HL-60 (cell line): Measurements from ENCODE around the gene ABHD4.

Source experiments
- DNase-seq, 2 experiments: peaks; one replicate each; pipeline ENCODE4 v3.0.0-alpha.2; 2010 to 2020; ENCODE audit warnings: low read depth in 1 of 2, low spot score in 1 of 2
- H3K27ac ChIP-seq: fragments of 250-450 bp; sonication (Bioruptor Pico); replicated peaks from 2 replicates; pipeline ENCODE4 v1.5.1; 2020; ENCODE audit warnings: mild to moderate bottlenecking, moderate library complexity
- H3K27me3 ChIP-seq: fragments of 250-450 bp; sonication (Bioruptor Pico); 2 replicates; pipeline ENCODE4 v1.5.1; 2021; ENCODE audit warnings: mild to moderate bottlenecking, moderate library complexity; ENCODE audit not compliant: insufficient read depth, poor library complexity, severe bottlenecking
- H3K4me3 ChIP-seq: replicated peaks from 2 replicates; pipeline ENCODE4 v1.5.1; 2011; ENCODE audit warnings: mild to moderate bottlenecking, control low read depth, low read length; ENCODE audit not compliant: insufficient read depth
- CTCF ChIP-seq: IDR thresholded peaks from one replicate; pipeline ENCODE4 v1.5.1; 2011; ENCODE audit warnings: low read length, control low read depth, inconsistent platforms; ENCODE audit not compliant: insufficient read depth
- GABPA ChIP-seq: IDR thresholded peaks from 2 replicates; pipeline ENCODE4 v1.6.1; 2012; ENCODE audit warnings: low read depth
- POLR2AphosphoS5 ChIP-seq: IDR thresholded peaks from 2 replicates; pipeline ENCODE4 v1.6.1; 2012; ENCODE audit warnings: low read depth
- SPI1 ChIP-seq: IDR thresholded peaks from 2 replicates; pipeline ENCODE4 v1.6.1; 2012; ENCODE audit warnings: low read depth, mild to moderate bottlenecking, borderline replicate concordance
- long read RNA-seq: library from polyadenylated mRNA; unstranded; transcript quantifications from one replicate; pipeline ENCODE4 v2.0.0, GENCODE V29; 2020
- TF ChIP-seq, protein P1 (sequence below): IDR thresholded peaks from 2 replicates; pipeline ENCODE4 v1.6.1; 2012; ENCODE audit warnings: low read depth; ENCODE audit not compliant: insufficient replicate concordance

ABHD4 gene, protein sequence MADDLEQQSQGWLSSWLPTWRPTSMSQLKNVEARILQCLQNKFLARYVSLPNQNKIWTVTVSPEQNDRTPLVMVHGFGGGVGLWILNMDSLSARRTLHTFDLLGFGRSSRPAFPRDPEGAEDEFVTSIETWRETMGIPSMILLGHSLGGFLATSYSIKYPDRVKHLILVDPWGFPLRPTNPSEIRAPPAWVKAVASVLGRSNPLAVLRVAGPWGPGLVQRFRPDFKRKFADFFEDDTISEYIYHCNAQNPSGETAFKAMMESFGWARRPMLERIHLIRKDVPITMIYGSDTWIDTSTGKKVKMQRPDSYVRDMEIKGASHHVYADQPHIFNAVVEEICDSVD
- long read RNA-seq, transcript ABHD4-203 (7 exons, 3,366 nt), result major isoform, 17 of 21 reads
- long read RNA-seq, partial matches to known transcripts, result 0 of 21 reads
- long read RNA-seq, other reads (novel, unspliced or antisense), result 4 of 21 reads

DNA sequence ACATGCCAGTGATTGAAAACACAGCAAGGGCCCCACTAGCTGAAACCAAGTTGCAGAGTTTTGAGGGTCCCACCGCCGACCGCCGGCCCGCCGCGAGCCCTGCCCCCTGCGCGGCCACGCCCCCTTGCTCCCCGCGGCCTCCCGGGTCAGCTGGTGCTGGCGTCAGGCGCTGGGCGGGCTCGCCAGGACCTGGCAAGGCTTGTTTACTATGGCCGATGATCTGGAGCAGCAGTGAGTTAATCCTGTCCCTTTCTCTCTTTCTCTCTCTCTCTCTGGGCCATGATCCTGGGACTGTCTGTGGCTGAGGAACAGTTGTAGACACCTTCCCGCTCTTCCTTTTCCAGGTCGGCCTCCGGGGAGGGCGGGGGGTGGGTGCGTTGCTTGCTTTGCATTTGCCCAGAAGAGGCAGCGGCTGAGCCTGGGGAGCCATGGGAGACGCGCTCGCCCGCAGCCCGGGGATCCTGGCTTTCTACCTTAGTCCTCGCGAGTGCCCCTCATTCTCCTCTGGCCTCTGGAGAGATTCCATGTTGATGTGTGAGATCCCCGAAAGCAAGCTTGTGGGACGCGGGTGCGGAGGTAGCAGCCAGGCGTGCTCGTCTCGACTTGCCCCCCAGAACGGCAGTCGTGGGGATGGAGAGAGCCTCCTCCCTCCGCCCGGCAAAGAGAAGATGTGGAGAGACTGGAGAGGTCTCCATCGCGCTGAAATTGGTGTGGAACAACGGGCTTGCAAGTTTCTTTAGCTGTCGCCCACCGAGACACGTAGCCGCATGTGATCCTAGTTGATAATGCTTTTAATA, at the start of gene ABHD4:
TSS of gene ABHD4 (plus strand) at position 202 of the 797 bp plus-strand sequence. CDS start at position 209, 7 bp downstream.
- TF ChIP-seq, protein P1, sequence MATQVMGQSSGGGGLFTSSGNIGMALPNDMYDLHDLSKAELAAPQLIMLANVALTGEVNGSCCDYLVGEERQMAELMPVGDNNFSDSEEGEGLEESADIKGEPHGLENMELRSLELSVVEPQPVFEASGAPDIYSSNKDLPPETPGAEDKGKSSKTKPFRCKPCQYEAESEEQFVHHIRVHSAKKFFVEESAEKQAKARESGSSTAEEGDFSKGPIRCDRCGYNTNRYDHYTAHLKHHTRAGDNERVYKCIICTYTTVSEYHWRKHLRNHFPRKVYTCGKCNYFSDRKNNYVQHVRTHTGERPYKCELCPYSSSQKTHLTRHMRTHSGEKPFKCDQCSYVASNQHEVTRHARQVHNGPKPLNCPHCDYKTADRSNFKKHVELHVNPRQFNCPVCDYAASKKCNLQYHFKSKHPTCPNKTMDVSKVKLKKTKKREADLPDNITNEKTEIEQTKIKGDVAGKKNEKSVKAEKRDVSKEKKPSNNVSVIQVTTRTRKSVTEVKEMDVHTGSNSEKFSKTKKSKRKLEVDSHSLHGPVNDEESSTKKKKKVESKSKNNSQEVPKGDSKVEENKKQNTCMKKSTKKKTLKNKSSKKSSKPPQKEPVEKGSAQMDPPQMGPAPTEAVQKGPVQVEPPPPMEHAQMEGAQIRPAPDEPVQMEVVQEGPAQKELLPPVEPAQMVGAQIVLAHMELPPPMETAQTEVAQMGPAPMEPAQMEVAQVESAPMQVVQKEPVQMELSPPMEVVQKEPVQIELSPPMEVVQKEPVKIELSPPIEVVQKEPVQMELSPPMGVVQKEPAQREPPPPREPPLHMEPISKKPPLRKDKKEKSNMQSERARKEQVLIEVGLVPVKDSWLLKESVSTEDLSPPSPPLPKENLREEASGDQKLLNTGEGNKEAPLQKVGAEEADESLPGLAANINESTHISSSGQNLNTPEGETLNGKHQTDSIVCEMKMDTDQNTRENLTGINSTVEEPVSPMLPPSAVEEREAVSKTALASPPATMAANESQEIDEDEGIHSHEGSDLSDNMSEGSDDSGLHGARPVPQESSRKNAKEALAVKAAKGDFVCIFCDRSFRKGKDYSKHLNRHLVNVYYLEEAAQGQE, result no peak
- no peak for TF ChIP-seq GABPA
- TF ChIP-seq SPI1, result no peak
- TF ChIP-seq CTCF, result no peak
- no peaks in the 10 kb centered on the region for H3K27me3 ChIP-seq
- H3K4me3 ChIP-seq, result peak within 1 kb of the TSS; percentile 58
- peak; percentile 43 to 46 for DNase-seq
- peak within 1 kb of the TSS; percentile 38; the same call in 1 of the 2 replicates for H3K27ac ChIP-seq

DNA sequence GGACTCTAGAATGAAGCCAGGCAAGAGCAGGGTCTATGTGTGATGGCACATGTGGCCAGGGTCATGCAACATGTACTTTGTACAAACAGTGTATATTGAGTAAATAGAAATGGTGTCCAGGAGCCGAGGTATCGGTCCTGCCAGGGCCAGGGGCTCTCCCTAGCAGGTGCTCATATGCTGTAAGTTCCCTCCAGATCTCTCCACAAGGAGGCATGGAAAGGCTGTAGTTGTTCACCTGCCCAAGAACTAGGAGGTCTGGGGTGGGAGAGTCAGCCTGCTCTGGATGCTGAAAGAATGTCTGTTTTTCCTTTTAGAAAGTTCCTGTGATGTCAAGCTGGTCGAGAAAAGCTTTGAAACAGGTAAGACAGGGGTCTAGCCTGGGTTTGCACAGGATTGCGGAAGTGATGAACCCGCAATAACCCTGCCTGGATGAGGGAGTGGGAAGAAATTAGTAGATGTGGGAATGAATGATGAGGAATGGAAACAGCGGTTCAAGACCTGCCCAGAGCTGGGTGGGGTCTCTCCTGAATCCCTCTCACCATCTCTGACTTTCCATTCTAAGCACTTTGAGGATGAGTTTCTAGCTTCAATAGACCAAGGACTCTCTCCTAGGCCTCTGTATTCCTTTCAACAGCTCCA, 48.7 kb upstream of the ABHD4 start:
- TF ChIP-seq SPI1 (no peak), POLR2AphosphoS5 (no peak)
- peak overlapping the region; percentile 34; the same call in 1 of the 2 replicates for H3K27ac ChIP-seq
- DNase-seq, result no peak
- H3K4me3 ChIP-seq, result no peak overlapping the region
- no peaks in the 10 kb centered on the region for H3K27me3 ChIP-seq

DNA sequence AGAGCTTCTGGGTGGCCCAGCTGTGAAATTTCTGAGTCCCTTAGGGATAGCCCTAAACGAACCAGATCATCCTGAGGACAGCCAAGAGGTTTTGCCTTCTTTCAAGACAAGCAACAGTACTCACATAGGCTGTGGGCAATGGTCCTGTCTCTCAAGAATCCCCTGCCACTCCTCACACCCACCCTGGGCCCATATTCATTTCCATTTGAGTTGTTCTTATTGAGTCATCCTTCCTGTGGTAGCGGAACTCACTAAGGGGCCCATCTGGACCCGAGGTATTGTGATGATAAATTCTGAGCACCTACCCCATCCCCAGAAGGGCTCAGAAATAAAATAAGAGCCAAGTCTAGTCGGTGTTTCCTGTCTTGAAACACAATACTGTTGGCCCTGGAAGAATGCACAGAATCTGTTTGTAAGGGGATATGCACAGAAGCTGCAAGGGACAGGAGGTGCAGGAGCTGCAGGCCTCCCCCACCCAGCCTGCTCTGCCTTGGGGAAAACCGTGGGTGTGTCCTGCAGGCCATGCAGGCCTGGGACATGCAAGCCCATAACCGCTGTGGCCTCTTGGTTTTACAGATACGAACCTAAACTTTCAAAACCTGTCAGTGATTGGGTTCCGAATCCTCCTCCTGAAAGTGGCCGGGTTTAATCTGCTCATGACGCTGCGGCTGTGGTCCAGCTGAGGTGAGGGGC, 48.0 kb upstream of the ABHD4 start:
- no peaks in the 10 kb centered on the region for H3K27me3 ChIP-seq
- peak overlapping the region; percentile 60 for H3K27ac ChIP-seq
- no peak for TF ChIP-seq POLR2AphosphoS5
- TF ChIP-seq CTCF, result no peak
- TF ChIP-seq SPI1, result no peak
- TF ChIP-seq, protein P1, result no peak
- TF ChIP-seq GABPA, result no peak
- DNase-seq, result no peak
- no peak overlapping the region for H3K4me3 ChIP-seq
